Body of pancreas (tissue), 4 donors: Measurements from ENCODE around the gene SUPT3H.

Source experiments
- CTCF ChIP-seq, 7 experiments: fragments of 450-650 bp in 4 of 7; fragments of 200-600 bp in 3 of 7; sonication (generic) in 3 of 7; IDR thresholded peaks; one replicate each; pipeline ENCODE4 v1.5.1; 2016 to 2019; ENCODE audit warnings: antibody characterized with exemption in 7 of 7
- POLR2A ChIP-seq, 3 donors: fragments of 450-650 bp; IDR thresholded peaks; one replicate each; pipeline ENCODE4 v1.6.1; 2016; ENCODE audit warnings: antibody characterized with exemption in 3 of 3, mild to moderate bottlenecking in 2 of 3

- no peak for TF ChIP-seq POLR2A (IDR thresholded peaks at IDR 0.05)
- TF ChIP-seq CTCF (IDR thresholded peaks at IDR 0.05): no peak
These were observed 285.6 kb downstream of the SUPT3H start for GRCh38 chr6:45092135-45092534.
